Measurements from ENCODE around the gene KMT2B.

KMT2B gene

GRCh38 chr19:35742121-35742724 is 24.4 kb downstream of the KMT2B start, which contains the start of gene IGFLR1:
IGFLR1 (minus strand) TSS chr19:35742452; CDS start chr19:35741180, 1,272 bp downstream.
- peak; percentile 64 for DNase-seq

- DNase-seq = no peak
These were observed 26.0 kb downstream of the KMT2B start for GRCh38 chr19:35743640-35744429.

- DNase-seq = peak; percentile 90
These were observed 26.9 kb downstream of the KMT2B start for GRCh38 chr19:35744430-35745327.

GRCh38 chr19:35745328-35746086 is 27.7 kb downstream of the KMT2B start, which contains the start of the genes PSENEN and U2AF1L4:
PSENEN (plus strand) TSS chr19:35745651; CDS start chr19:35745931, 280 bp downstream.
U2AF1L4 (minus strand) TSS chr19:35745418; CDS start chr19:35745391, 27 bp downstream.
- peak; percentile 91 for DNase-seq

GRCh38 chr19:35746087-35746462 is 28.3 kb downstream of the KMT2B start:
- no peak for DNase-seq

- no peak for DNase-seq
These were observed 28.7 kb downstream of the KMT2B start for GRCh38 chr19:35746531-35746930.

- DNase-seq = peak; percentile 97
These were observed 30.6 kb downstream of the KMT2B start, which contains the start of gene LIN37 for GRCh38 chr19:35748106-35749020. LIN37 (plus strand) TSS chr19:35748576; CDS start chr19:35748725, 149 bp downstream.

- no peak for DNase-seq
These were observed 32.4 kb downstream of the KMT2B start for GRCh38 chr19:35750167-35750566.

GRCh38 chr19:35751839-35752745 is 34.3 kb downstream of the KMT2B start:
- DNase-seq = no peak

- no peak for DNase-seq
These were observed 35.0 kb downstream of the KMT2B start for GRCh38 chr19:35752746-35753350.

- DNase-seq = no peak
These were observed 36.0 kb downstream of the KMT2B start for GRCh38 chr19:35753634-35754369.

GRCh38 chr19:35754370-35755130 is 36.7 kb downstream of the KMT2B start:
- no peak for DNase-seq

GRCh38 chr19:35755131-35755549 is 37.3 kb downstream of the KMT2B start:
- no peak for DNase-seq

GRCh38 chr19:35755550-35756376 is 38.0 kb downstream of the KMT2B start:
- DNase-seq = peak; percentile 29

GRCh38 chr19:35756377-35757230 is 38.8 kb downstream of the KMT2B start, which contains the start of gene HSPB6:
HSPB6 (minus strand) TSS chr19:35757029; CDS start chr19:35757008, 21 bp downstream.
- no peak for DNase-seq

GRCh38 chr19:35757231-35757748 is 39.5 kb downstream of the KMT2B start:
- DNase-seq = no peak
